GM12878 (cell line): ENCODE data around the gene P4HA2. TPM values are rescaled to one million over a fixed set of nuclear protein-coding genes. Genes with fewer than 3 reads are reported as not detected.

ENCODE experiments used
- ATAC-seq: fragments of 200-7000 bp; cut with Tn5 transposase; 3 replicates; pipeline ENCODE4 v1.9.1; 2020; ENCODE audit warnings: mild to moderate bottlenecking, moderate library complexity
- BruUV-seq: library from RNA; stranded (reverse); fragments of 400-500 nt; replicated peaks from 2 replicates; lab custom pipeline; 2021; lab: Mats Ljungman, UMichigan
- CTCF ChIA-PET: fragments of 300-600 bp; sonication (Branson Sonifier 250); formaldehyde crosslinking; extraction: SDS; loops from one replicate; lab custom pipeline; 2021; ENCODE audit warnings: inconsistent platforms; lab: Yijun Ruan, JAX
- POLR2A ChIA-PET: fragments of 350-600 bp; formaldehyde crosslinking; extraction: SDS; loops from one replicate; lab custom pipeline; 2021; ENCODE audit warnings: inconsistent platforms; lab: Charles Lee
- RAD21 ChIA-PET: fragments of 300-600 bp; sonication (Branson Sonifier 250); formaldehyde crosslinking; loops from one replicate; lab custom pipeline; 2023; ENCODE audit warnings: antibody characterized with exemption; ENCODE audit not compliant: unreplicated experiment; lab: Charles Lee
- SMC1A ChIA-PET: fragments of 300-600 bp; sonication (Branson Sonifier 250); formaldehyde crosslinking; loops from one replicate; lab custom pipeline; 2023; ENCODE audit not compliant: unreplicated experiment, uncharacterized antibody; lab: Charles Lee
- DNase-seq: peaks from one replicate; pipeline ENCODE4 v3.0.0-alpha.2; 2011; ENCODE audit warnings: low read depth, low spot score
- FAIRE-seq: peaks from 3 replicates; lab custom pipeline; 2011; peaks lifted over from hg19 to GRCh38; lab: Jason Lieb, UNC
- H2AFZ ChIP-seq: 2 replicates; pipeline ENCODE4 v1.6.0; 2011; ENCODE audit warnings: low read depth, low read length, control low read depth; ENCODE audit not compliant: control insufficient read depth
- H3K27ac ChIP-seq: 2 replicates; pipeline ENCODE4 v1.5.1; 2011; ENCODE audit warnings: control low read depth; ENCODE audit not compliant: control insufficient read depth, insufficient read depth
- H3K27me3 ChIP-seq, 2 experiments: replicated peaks in 1 of 2; 2 replicates each; pipeline versions ENCODE4 v1.6.0 to v1.6.1; 2011; ENCODE audit warnings: low read length in 1 of 2; ENCODE audit not compliant: control insufficient read depth in 2 of 2, insufficient read depth in 2 of 2
- H3K36me3 ChIP-seq, 2 experiments: 2 replicates each; pipeline ENCODE4 v1.5.1; 2011; ENCODE audit warnings: low read length in 1 of 2; ENCODE audit not compliant: control insufficient read depth in 2 of 2, insufficient read depth in 2 of 2
- H3K4me1 ChIP-seq: 2 replicates; pipeline ENCODE4 v1.6.1; 2011; ENCODE audit warnings: mild to moderate bottlenecking, low read length, moderate library complexity, mixed read lengths; ENCODE audit not compliant: control insufficient read depth, insufficient read depth
- H3K4me2 ChIP-seq: 2 replicates; pipeline ENCODE4 v1.6.0; 2011; ENCODE audit warnings: control low read depth; ENCODE audit not compliant: control insufficient read depth, insufficient read depth
- H3K4me3 ChIP-seq: fragments of 200-600 bp; sonication (generic); 2 replicates; pipeline ENCODE4 v1.5.1; 2016
- H3K79me2 ChIP-seq: 2 replicates; pipeline ENCODE4 v1.6.0; 2011; ENCODE audit warnings: low read length; ENCODE audit not compliant: control insufficient read depth, insufficient read depth
- H3K9ac ChIP-seq: 2 replicates; pipeline ENCODE4 v1.8.0; 2011; ENCODE audit warnings: low read length, control low read depth, mixed read lengths; ENCODE audit not compliant: control insufficient read depth, insufficient read depth
- H3K9me3 ChIP-seq: replicated peaks from 3 replicates; pipeline ENCODE4 v1.5.1; 2011; ENCODE audit warnings: mild to moderate bottlenecking, low read length; ENCODE audit not compliant: control insufficient read depth, insufficient read depth
- H4K20me1 ChIP-seq: 2 replicates; pipeline ENCODE4 v1.6.0; 2011; ENCODE audit not compliant: control insufficient read depth, insufficient read depth
- CBX3 ChIP-seq: fragments of 200-600 bp; sonication (generic); IDR thresholded peaks from 2 replicates; pipeline ENCODE4 v1.6.1; 2016; ENCODE audit warnings: low read depth, borderline replicate concordance
- CHD2 ChIP-seq: IDR thresholded peaks from 2 replicates; pipeline ENCODE4 v1.6.1; 2011; ENCODE audit warnings: low read depth, low read length, improper control_type of control experiment, borderline replicate concordance
- IRF4 ChIP-seq: IDR thresholded peaks from 2 replicates; pipeline ENCODE4 v1.6.1; 2011; ENCODE audit warnings: low read depth, low read length
- MXI1 ChIP-seq: fragments of 150-350 bp; IDR thresholded peaks from 2 replicates; pipeline ENCODE4 v1.6.1; 2011; ENCODE audit warnings: low read depth, mild to moderate bottlenecking, inconsistent platforms, low read length, improper control_type of control experiment
- ZZZ3 ChIP-seq: IDR thresholded peaks from 2 replicates; pipeline ENCODE4 v1.6.1; 2011; ENCODE audit warnings: low read depth; ENCODE audit not compliant: control insufficient read depth, insufficient read length
- WGBS: methylation state at CpG from one replicate; pipeline ENCODE4 v1.1.6; 2016; ENCODE audit warnings: low lambda C conversion rate; ENCODE audit not compliant: insufficient replicate concordance, insufficient coverage; ENCODE audit errors: missing lambda C conversion rate; 5-methylcytosine and 5-hydroxymethylcytosine counted together
- in situ Hi-C: fragments of 300-500 bp; cut with MboI; formaldehyde crosslinking; loops from 9 replicates; pipeline ENCODE4 v1.14.3; 2018; ENCODE audit warnings: mixed read lengths
- intact Hi-C: fragments of 100-400 bp; cut with micrococcal nuclease; formaldehyde crosslinking; loops from one replicate; pipeline ENCODE4 v1.14.2; 2022; ENCODE audit not compliant: unreplicated experiment
- polyA plus RNA-seq, 11 experiments: library from polyadenylated mRNA; depleted of rRNA in 4 of 11; unstranded in 6 of 11; stranded (reverse) in 5 of 11; fragments of >200 nt; fragmentation: Nextera tagmentation in 4 of 11; fragmentation: Illumina TruSeq in 1 of 11; extraction: Ambion mirVana in 4 of 11; extraction: Trizol in 1 of 11; gene quantifications; 1 replicate in 1 of 11; 2 replicates in 10 of 11; pipeline versions ENCODE4 v1.2.1 to v1.2.3, GENCODE V29; 2011 to 2016; ENCODE audit warnings: inconsistent platforms in 2 of 11, missing spikeins in 2 of 11, low read depth in 1 of 11
- total RNA-seq, 4 experiments: library from RNA; depleted of rRNA in 3 of 4; stranded (reverse); fragments of >200 nt in 3 of 4; fragmentation: Illumina TruSeq in 1 of 4; extraction: Trizol in 1 of 4; gene quantifications; 2 replicates each; pipeline versions ENCODE4 v1.2.1 to v1.2.3, GENCODE V29; 2013 to 2021
- TF ChIP-seq, protein P1 (sequence below): fragments of 450-650 bp; IDR thresholded peaks from 2 replicates; pipeline ENCODE4 v1.6.1; 2017; ENCODE audit warnings: mild to moderate bottlenecking, moderate library complexity
- TF ChIP-seq, protein P2 (sequence below): fragments of 450-650 bp; IDR thresholded peaks from 2 replicates; pipeline ENCODE4 v1.6.1; 2017; ENCODE audit warnings: borderline replicate concordance
- TF ChIP-seq, protein P3 (sequence below): fragments of 450-650 bp; IDR thresholded peaks from 2 replicates; pipeline ENCODE4 v1.6.1; 2017; ENCODE audit warnings: mild to moderate bottlenecking
- TF ChIP-seq, protein P4 (sequence below): fragments of 450-650 bp; IDR thresholded peaks from 2 replicates; pipeline ENCODE4 v1.6.1; 2017; ENCODE audit warnings: low read depth, mild to moderate bottlenecking, moderate library complexity

P4HA2 gene
- total and polyA plus RNA-seq, 10 of the 15 experiments (the other 5 are each of a cell fraction or from before 2014, with no cell fraction given), result 4.7 to 10.9 (median 7.5) TPM

DNA sequence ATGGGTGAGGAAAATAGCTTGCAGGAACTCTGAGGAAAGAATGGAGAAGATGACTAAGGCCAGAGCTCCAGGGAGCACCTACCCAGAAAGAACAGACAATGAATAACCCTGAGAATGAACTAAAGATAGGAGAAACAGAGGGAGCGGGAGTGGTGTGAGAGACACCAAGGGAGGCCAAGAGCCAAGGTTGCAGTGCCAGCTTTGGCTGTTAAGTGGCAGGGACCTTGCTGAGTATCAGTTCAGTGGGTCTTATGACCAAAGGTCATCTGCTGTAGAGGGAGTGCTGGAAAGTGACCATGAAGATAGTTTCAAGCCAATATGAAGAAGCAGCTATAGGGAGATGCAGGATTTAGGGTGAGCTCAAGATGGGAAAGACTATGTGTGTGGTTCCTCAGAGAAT is 16.7 kb downstream of the P4HA2 start:
- Histone ChIP-seq H3K36me3 (no peaks in the 10 kb centered on the region), H2AFZ (no peak overlapping the region), H3K79me2 (no peaks in the 10 kb centered on the region), H3K9me3 (no peaks in the 10 kb centered on the region), H3K4me1 (no peaks in the 10 kb centered on the region), H3K9ac (no peak overlapping the region), H3K4me2 (no peak overlapping the region), H4K20me1 (no peaks in the 10 kb centered on the region), H3K4me3 (no peak overlapping the region), H3K27ac (no peak overlapping the region), H3K27me3 (no peaks in the 10 kb centered on the region; a peak in 1 of 4 replicates)
- ATAC-seq (no peak), DNase-seq (no peak), FAIRE-seq (no peak)
- RAD21 ChIA-PET, result interaction anchor here (1.0 kb wide), 1 partner anchor 31 kb away, joined by 3 read pairs; no protein-coding TSS in a partner anchor
- in situ Hi-C loops (no loop called here), intact Hi-C loops (no loop called here)
- BruUV-seq, result no TSS peak
- SMC1A ChIA-PET, result interaction anchor here (0.6 to 2.5 kb wide), 4 partner anchors 15 to 791 kb away, joined by 4 to 8 read pairs (median 5); no protein-coding TSS in a partner anchor
- CTCF ChIA-PET, result interaction anchor here (0.9 to 2.7 kb wide), 4 partner anchors 9 to 64 kb away, joined by 3 to 8 read pairs (median 3); no protein-coding TSS in a partner anchor
- 94% methylated on average over 1 of the region's 1 CpG for WGBS
- POLR2A ChIA-PET, result interaction anchor here (0.9 to 1.0 kb wide), 2 partner anchors 9 to 390 kb away, joined by 3 to 9 read pairs; no protein-coding TSS in a partner anchor
- TF ChIP-seq, protein P1, sequence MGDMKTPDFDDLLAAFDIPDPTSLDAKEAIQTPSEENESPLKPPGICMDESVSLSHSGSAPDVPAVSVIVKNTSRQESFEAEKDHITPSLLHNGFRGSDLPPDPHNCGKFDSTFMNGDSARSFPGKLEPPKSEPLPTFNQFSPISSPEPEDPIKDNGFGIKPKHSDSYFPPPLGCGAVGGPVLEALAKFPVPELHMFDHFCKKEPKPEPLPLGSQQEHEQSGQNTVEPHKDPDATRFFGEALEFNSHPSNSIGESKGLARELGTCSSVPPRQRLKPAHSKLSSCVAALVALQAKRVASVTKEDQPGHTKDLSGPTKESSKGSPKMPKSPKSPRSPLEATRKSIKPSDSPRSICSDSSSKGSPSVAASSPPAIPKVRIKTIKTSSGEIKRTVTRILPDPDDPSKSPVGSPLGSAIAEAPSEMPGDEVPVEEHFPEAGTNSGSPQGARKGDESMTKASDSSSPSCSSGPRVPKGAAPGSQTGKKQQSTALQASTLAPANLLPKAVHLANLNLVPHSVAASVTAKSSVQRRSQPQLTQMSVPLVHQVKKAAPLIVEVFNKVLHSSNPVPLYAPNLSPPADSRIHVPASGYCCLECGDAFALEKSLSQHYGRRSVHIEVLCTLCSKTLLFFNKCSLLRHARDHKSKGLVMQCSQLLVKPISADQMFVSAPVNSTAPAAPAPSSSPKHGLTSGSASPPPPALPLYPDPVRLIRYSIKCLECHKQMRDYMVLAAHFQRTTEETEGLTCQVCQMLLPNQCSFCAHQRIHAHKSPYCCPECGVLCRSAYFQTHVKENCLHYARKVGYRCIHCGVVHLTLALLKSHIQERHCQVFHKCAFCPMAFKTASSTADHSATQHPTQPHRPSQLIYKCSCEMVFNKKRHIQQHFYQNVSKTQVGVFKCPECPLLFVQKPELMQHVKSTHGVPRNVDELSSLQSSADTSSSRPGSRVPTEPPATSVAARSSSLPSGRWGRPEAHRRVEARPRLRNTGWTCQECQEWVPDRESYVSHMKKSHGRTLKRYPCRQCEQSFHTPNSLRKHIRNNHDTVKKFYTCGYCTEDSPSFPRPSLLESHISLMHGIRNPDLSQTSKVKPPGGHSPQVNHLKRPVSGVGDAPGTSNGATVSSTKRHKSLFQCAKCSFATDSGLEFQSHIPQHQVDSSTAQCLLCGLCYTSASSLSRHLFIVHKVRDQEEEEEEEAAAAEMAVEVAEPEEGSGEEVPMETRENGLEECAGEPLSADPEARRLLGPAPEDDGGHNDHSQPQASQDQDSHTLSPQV, result no peak
- TF ChIP-seq, protein P2, sequence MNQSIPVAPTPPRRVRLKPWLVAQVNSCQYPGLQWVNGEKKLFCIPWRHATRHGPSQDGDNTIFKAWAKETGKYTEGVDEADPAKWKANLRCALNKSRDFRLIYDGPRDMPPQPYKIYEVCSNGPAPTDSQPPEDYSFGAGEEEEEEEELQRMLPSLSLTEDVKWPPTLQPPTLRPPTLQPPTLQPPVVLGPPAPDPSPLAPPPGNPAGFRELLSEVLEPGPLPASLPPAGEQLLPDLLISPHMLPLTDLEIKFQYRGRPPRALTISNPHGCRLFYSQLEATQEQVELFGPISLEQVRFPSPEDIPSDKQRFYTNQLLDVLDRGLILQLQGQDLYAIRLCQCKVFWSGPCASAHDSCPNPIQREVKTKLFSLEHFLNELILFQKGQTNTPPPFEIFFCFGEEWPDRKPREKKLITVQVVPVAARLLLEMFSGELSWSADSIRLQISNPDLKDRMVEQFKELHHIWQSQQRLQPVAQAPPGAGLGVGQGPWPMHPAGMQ, result no peak
- TF ChIP-seq CHD2, result no peak
- TF ChIP-seq ZZZ3, result no peak
- no peak for TF ChIP-seq CBX3
- TF ChIP-seq, protein P3, sequence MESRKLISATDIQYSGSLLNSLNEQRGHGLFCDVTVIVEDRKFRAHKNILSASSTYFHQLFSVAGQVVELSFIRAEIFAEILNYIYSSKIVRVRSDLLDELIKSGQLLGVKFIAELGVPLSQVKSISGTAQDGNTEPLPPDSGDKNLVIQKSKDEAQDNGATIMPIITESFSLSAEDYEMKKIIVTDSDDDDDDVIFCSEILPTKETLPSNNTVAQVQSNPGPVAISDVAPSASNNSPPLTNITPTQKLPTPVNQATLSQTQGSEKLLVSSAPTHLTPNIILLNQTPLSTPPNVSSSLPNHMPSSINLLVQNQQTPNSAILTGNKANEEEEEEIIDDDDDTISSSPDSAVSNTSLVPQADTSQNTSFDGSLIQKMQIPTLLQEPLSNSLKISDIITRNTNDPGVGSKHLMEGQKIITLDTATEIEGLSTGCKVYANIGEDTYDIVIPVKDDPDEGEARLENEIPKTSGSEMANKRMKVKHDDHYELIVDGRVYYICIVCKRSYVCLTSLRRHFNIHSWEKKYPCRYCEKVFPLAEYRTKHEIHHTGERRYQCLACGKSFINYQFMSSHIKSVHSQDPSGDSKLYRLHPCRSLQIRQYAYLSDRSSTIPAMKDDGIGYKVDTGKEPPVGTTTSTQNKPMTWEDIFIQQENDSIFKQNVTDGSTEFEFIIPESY, result no peak
- TF ChIP-seq IRF4, result no peak
- TF ChIP-seq, protein P4, sequence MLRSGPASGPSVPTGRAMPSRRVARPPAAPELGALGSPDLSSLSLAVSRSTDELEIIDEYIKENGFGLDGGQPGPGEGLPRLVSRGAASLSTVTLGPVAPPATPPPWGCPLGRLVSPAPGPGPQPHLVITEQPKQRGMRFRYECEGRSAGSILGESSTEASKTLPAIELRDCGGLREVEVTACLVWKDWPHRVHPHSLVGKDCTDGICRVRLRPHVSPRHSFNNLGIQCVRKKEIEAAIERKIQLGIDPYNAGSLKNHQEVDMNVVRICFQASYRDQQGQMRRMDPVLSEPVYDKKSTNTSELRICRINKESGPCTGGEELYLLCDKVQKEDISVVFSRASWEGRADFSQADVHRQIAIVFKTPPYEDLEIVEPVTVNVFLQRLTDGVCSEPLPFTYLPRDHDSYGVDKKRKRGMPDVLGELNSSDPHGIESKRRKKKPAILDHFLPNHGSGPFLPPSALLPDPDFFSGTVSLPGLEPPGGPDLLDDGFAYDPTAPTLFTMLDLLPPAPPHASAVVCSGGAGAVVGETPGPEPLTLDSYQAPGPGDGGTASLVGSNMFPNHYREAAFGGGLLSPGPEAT, result no peak
- no peak for TF ChIP-seq MXI1
